GM21360 (cell line): ENCODE measurements around the gene PCNX3.

Experiments
- ATAC-seq: cut with Tn5 transposase; IDR thresholded peaks from one replicate; pipeline ENCODE4 v1.9.1; 2021; ENCODE audit warnings: mild to moderate bottlenecking, moderate library complexity; ENCODE audit not compliant: unreplicated experiment

Gene PCNX3

DNA sequence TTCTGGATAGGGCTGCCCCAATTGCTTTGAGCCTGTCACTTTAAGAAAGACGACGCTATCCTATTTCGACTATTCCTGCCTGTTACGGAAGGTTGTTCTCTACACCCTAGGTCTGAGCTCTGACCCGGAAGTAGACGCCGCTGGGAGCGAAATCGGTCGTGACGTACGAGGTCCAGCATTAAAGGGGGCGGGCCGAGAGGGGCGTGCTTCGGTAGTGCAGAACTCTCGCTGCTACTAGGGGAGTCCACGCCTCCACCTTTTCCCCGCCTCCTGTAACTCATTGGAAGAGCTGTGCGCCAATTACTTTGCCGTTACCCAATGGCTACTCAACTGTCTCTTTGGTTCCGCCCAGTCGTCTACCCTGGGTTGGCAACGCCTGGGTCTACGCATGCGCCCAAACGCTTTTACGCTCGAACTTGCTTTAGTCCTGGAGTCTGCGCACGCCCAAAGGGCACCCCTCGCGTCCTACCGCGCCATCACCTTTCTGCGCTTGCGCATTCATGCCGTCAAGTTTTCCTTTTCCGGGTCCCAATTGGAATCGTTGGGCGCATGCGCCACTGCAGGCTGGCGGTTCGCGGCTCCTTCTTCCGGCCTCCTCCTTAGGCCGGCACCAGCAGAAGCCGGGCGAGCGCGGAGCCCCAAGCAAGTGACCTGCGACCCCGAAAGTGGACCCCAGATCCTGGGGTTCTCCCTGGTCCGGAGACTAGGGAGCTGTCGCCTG, at the start of gene PCNX3:
Gene PCNX3 (plus strand): TSS at position 548 of the 721 bp plus-strand sequence. CDS start 536 bp downstream, outside the sequence.
- ATAC-seq, result peak; percentile 71

DNA sequence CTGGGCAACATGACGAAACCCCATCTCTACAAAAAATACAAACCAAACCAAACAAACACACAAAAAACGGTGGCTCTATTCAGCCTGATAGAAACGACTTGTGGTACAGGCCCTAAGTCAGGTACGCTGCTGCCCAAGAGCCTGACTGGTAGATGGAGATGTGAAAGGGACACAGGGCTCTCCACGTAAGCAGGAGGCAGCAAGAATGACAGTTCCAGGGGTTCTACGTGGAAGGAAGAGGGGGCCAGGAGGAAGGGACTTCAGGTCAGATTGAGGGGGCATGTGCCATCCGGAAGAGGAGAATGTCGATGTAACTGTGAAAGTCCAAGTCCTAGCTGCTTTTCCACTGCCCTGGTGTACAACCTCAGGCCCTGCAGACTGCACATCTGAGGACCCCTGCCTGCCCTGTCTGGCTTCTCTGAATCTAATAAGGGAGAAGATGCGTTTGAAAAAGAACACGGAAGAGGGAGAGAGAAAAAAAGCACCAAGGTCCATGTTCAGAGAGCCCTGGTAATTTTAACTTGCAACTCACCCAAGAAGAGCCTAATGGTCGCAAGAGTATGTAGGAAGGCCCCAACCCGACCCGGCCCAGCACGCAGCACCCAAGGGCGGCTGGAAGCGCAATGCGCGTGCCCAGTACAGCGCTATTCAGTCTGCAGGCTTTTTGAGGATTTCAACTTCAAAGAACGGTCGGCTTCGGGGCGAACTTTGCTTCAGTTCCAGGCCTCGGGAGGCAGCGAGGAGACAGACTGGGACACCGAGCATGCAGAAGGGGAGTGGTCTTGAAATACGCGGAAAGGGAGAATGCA, 46.2 kb upstream of the PCNX3 start:
- ATAC-seq, result peak; percentile 5

DNA sequence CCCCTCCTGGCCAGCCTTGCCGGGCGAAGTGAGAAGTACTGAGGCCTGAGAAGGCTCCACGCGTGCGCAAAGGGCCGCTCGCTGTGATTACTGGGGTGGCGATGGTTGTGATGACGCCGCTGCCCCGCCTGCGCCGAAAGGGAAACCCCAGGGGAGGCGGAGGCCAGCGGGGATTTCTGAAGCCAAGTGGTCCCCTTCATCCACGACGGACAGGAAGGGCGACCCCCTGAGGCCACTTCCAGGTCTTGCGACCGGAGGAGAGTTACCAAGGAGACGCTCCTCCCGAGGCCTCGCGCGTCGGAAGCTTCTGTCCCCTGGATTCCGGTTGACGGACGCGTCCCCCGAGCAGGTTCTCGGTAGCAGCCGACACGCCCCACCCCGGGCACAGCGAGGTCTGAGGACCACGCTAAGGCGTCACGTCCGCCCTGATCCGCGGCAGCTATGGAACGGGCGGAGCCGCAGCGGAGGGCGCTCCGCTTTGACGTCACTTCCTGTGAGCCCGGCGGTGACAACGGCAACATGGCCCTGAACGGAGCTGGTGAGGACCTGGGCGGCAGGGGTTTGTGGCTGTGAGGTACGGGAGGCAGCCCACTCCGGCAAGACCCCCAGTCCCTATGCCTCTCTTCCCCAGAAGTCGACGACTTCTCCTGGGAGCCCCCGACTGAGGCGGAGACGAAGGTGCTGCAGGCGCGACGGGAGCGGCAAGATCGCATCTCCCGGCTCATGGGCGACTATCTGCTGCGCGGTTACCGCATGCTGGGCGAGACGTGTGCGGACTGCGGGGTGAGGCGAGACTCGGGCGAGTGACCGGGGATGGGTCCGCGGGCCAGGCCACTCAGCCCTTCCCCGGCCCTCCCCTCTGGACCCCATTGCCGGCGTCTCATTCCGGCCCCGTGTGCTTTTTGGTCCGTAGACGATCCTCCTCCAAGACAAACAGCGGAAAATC, 45.3 kb upstream of the PCNX3 start, which contains the start of gene ZNRD2:
Gene ZNRD2 (plus strand): TSS at position 505 of the 946 bp plus-strand sequence. CDS start 15 bp downstream, at position 520.
- peak; percentile 53 for ATAC-seq

DNA sequence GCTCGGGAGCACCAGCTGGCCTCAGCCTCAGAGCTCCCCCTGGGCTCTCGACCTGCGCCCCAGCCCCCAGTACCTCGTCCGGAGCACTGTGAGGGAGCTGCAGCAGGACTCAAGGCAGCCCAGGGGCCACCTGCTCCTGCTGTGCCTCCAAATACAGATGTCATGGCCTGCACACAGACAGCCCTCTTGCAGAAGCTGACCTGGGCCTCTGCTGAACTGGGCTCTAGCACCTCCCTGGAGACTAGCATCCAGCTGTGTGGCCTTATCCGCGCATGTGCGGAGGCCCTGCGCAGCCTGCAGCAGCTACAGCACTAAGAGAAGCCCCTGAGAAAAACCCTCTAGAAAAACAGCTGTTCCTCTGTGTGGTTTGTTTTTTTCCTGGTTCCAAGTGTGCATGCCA, 44.2 kb upstream of the PCNX3 start:
- ATAC-seq, result no peak

DNA sequence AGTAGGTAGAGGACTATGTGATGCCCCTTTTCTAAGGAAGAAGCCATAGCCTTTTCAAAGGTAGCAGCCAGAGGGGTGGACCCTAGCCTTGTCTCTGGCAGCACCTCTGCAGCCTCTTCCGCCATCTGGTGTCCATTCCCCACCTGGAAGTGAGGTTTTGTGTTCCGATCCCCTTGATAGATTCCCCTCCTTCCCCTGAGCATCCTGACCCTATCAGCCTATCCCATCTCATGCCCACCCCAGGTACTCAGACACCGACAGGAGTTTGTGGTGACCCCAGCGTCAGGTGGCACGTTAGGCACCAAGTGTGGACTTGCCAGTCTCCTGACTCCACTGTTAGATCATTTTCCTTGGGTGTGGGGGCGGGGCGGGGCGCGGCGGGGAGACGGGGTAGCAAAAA, 43.6 kb upstream of the PCNX3 start:
- no peak for ATAC-seq

DNA sequence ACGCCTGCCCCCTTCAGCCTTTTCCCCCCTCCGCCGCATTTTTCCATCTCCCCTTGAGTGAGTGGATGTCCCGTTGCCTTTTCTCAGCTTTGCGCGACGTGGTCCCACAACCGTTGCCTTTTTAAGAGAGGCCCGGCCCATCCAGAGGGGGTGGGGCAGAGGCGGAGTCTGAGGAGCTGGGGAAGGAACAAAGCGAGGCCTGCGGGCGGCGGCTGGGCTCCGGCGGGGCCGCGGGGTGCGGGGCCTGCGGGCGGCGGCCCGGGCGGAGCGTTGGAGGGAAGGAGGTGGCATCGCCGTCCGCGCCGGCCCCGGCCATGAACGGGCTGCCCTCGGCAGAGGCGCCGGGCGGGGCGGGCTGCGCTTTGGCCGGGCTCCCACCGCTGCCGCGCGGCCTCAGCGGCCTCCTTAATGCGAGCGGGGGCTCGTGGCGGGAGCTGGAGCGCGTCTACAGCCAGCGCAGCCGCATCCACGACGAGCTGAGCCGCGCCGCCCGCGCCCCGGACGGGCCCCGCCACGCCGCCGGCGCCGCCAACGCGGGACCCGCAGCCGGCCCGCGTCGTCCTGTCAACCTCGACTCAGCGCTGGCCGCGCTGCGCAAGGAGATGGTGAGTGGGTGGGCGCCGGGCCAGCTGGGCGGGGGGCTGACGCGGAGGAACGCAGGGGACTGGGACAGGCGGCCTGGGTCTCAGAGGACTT, 43.1 kb upstream of the PCNX3 start, which contains the start of gene FAM89B:
Gene FAM89B (plus strand): TSS at position 183 of the 696 bp plus-strand sequence. CDS start 132 bp downstream, at position 315.
- ATAC-seq, result no peak

DNA sequence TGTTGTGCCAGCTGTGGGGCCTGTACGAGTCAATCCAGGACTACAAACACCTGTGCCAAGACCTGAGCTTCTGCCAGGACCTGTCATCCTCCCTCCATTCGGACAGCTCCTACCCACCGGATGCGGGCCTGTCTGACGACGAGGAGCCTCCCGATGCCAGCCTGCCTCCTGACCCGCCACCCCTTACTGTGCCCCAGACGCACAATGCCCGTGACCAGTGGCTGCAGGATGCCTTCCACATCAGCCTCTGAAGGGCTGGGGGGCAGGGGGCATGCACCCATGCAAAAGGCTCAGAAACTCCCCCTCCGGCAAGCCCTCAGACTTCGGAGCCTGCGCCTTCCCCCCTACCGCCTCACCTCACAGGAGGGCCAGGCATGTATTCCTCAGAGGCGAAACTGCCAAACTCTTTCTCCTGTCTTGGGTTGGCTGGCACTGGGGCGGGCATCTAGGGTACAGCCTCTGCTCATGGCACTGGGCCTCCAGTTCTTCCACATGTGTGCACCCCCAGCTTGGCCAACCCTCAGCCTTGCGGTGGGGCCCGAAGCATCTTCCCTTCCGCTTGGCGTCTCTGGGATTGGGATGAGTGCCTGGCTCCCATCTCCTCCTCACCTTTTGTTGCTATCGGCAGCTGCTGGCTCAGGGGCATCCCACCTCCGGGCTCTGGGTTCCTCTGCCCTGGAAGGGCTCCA, 42.0 kb upstream of the PCNX3 start:
- ATAC-seq, result no peak

DNA sequence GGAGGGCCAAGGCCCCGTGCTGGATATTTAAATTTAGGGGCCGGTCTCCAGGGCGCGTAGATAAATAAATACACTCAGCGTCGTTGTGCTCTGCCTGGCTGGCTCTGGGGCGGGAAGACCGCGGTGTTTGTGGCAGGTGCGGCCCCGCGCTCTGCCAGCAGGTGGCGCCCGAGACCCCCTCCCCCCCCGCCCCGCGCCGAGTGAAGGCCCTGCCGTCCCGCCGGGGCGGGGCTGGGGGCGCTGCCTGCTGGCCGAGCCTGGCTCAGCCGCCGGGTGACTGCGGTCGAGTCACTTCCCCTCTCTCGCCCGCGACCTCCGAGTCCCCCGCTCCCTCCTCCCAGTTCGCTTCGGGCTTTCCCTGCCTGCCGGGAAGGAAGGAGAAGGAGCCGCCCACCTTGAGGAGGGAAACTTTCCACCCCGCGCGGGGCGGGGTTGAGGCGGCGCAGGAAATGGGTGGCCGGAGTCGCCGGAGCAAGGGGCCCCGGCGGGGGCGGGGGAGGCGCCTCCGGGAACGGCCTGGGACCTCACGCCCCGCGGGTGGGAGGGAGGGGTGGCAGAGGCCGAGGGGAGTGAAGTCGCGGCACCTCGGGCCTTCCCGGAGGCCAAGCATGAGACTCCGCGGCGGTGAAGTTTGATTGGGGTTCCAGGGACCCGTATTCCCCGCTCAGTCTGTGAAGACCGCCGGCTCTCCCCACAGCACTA, 41.3 kb upstream of the PCNX3 start:
- no peak for ATAC-seq

DNA sequence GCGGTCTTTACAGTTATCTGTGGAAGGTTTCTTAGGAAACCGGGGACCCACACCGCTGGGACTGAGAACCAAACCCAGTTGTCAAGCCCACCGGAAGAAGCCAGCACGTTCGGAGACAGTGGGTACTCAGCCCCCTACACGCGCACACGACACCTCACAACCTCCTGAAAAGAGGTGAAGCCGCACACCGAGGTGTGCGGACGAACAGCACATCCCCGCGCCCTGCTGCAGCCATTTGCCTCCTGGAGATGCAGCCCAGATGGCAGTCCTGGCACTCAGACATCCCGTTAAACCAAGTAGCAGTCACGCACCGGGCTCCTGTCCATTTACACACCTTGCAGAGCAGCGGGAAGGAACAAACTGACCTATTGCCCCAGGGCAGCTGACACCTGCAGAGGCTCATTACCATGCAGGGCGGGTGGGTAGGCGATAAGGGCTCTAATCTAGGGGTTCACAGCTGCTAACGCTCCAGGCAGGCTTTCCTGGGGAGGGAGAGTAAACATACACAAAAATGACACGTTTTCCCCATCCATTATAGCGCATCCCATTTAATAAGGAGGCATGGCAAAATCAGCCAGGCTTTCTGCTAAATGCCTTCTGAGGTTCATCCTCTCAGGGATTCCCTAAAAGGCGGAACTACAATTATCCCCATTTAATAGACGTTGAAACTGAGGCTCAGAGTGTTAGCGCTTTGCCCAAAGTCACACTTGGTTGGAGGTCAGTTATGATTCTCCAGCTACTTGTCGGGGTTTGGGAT, 40.6 kb upstream of the PCNX3 start:
- no peak for ATAC-seq

DNA sequence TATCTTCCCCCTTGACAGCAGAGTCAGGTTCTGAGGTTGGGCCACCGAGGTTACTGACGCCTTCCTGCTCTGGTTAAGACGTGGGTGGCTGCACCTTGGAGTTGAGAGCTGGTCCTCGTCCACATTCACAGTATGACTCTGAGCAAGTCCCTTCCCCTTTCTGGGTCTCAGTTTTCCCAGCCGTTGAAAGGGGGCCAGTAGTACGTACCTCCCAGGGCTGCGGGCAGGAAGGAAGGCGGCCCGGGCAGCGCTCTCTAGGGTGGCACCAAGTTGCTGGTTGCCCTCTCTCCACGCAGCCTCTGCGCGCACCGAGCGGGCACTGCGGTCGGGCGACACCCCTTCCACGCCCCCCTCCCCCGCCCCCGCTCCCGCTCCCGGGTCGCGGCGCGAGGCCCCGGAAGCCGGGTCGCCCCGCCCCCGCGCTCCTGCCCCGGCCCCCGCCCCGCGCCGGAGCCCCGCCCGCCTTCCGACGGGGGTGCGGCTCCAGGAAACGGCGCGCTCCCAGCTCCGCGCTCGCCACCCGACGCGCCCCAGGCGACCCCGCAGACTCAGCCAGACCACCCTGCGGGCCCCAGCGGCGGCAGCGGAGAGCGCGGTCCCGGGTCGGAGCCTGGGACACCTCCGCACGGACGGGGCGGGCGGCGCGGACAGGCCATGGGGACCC, 39.9 kb upstream of the PCNX3 start, which contains the start of gene EHBP1L1:
Gene EHBP1L1 (plus strand): TSS at position 486 of the 664 bp plus-strand sequence. CDS start 250 bp downstream, outside the sequence.
- no peak for ATAC-seq

DNA sequence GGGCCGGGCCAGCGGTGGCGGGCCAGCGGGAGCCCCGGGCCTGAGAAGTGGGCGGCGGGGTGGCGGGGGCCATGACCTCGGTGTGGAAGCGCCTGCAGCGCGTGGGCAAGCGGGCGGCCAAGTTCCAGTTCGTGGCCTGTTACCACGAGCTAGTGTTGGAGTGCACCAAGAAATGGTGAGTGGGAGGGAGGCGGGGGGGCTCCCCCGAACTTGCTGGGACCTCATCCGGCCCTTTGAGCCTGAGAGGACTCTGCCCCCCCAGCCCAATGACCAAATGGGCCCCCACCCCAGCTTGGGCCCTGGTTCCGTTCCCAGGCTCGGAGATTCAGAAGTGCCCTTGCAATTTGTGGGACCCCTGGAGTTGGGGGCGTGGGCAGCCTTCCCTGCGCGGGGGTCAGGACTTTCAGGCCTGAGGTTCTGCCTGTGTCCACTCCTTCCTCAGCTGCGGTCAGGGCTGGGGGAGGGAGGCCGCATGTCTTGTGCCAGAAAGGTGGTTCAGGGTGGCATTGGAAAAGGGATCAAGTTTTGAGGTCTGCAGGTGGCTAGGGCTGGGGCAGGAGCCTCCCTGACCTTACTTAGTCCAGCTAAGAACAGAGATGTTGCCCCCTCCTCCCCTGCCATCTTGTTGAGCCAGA, 39.2 kb upstream of the PCNX3 start:
- ATAC-seq, result no peak

DNA sequence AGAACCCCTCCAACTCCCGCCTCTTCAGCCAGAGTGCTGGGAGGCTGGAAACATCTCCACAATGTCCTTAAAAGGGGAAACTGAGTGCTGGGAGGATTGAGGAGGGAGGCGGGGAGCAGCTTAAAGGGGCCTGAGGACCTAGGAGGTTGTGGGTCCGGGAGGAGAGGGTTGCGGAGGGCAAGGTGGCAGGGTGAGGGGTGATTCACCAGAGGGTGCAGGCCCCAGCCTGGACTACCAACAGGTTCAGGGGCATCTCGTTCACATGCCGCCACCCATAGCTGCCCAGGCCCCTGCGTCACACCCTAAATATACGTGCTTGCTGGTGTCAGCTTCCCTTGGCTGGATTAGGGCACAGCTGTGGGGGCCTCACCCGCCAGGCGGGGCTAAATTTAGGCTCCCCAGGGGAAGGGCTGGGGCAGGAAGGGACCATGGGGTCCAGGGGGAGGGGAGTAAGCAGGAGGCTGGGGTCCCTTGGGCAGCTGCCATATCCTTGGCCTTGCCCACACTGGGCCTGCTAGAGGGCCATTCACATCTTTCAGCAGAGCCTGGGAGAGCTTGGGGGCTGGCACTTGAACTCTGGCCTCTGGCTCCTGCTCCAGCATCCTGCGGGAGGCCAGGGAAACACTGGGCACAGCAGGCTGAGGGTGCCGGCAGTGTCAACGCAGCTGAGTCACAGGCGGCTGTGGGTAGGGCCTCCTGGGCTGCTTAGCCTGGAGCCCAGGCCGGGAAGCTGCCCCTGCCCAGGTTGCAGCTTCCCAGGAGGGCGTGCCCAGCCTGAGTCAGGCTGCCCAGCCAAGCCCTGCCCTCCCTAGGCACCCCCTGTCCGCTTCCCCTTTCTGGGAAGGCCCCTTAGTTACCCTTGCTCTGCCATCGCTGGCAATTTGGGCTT, 38.5 kb upstream of the PCNX3 start:
- no peak for ATAC-seq

DNA sequence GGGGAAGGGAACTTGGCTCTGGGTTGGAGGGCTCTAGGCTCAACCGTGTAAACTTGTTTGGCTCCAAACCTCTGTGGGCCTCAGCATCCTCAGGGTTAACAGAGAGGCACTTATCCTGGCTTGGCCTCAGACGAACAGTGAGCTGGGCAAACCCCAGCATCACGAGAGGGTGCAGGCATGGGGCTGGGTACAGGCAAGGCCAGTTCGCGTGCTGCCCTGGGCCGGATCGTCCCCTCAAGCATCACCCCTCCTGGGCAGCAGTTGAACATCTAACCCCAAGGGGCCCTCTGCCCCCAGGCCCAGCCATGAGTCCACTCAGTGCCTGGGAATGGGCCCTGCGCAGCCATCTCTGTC, 37.8 kb upstream of the PCNX3 start:
- ATAC-seq, result no peak

DNA sequence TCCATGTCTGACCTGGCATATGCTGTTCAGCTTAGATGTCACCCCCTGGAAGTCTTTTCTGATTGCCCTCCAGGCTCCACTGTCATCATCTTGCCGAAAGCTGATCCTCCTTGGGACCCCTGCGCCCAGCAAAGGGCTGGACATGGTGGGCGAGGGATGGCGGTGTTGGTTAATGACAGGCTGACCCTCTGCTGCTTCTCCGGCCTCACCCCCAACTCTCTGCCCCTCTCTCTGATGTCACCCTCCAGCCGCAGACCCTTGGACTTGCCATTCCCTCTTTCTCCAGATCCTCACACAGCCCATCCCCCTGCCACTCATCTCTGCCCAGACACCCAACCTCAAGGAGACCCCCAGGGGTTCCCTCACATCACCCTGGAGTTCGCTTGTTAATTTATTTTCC, 37.4 kb upstream of the PCNX3 start:
- no peak for ATAC-seq

DNA sequence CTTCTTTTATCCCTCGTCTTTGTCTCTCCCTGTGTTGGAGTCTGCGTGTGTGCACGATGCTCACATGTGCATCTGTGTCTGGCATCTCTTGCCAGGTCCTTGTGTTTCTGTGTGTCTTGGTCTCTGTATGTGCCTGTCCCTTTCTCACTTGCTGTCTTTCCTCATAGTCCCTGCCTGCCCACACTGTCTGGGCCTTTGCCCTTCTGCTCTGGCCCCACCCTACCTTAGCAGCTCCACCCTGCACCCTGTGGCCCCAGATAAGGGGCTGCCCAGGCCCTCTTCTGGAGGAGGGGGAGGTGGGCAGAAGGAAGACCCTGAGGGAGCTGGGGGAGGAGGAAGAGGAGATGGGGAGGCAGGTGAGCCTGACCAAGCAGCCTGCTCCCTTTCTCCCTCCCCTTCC, 36.9 kb upstream of the PCNX3 start:
- ATAC-seq, result no peak

DNA sequence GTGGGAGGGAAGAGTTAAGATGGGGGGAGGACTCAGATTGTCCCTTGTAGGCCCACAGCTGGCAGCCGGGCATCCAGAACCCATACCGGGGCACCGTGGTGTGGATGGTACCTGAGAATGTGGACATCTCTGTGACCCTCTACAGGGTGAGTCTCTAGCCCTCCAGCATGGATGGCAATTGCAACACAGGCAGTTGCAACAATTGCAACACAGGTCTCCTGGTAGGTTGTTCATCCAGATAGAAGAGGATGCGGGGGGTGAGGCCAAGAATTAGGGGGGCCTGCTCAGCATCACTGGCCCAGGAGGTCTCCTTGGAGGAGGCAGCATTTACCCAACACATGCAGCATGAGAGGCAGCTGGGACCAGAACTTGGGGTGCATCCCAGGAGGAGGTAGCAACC, 36.3 kb upstream of the PCNX3 start:
- ATAC-seq, result no peak
